Spleen (tissue), 7 donors: Measurements from ENCODE around the gene ITGB6.

Experiments
- CTCF ChIP-seq, 11 experiments: fragments of 200-600 bp in 7 of 11; fragments of 450-650 bp in 4 of 11; sonication (generic) in 4 of 11; IDR thresholded peaks in 8 of 11; conservative IDR thresholded peaks in 3 of 11; 1 replicate in 7 of 11; 2 replicates in 4 of 11; pipeline versions ENCODE4 v1.4.0 to v1.8.0; 2016 to 2021; ENCODE audit warnings: antibody characterized with exemption in 11 of 11, inconsistent platforms in 4 of 11, mild to moderate bottlenecking in 1 of 11
- POLR2A ChIP-seq, 3 donors: fragments of 450-650 bp; IDR thresholded peaks; one replicate each; pipeline ENCODE4 v1.5.1; 2017; ENCODE audit warnings: antibody characterized with exemption in 3 of 3, mild to moderate bottlenecking in 1 of 3
- POLR2AphosphoS5 ChIP-seq, 3 donors: sonication (generic); formaldehyde crosslinking; IDR thresholded peaks; one replicate each; pipeline ENCODE4 v1.5.1; 2017; ENCODE audit warnings: antibody characterized with exemption in 3 of 3
- donor health status: DM: no; HTN: no; CAD: no; lungs with moderate emphysema.
- donor health status: DM: no; HTN: no; CAD: no.
- donor health status: DM: no; HTN: no; CAD: no.

GRCh38 chr2:160207271-160207670 lies 7.2 kb upstream of the ITGB6 start:
- TF ChIP-seq POLR2A (IDR thresholded peaks at IDR 0.05) (no peak), CTCF (IDR thresholded peaks at IDR 0.05 in 8 of 11, conservative IDR thresholded peaks at IDR 0.05 in 3 of 11) (no peak), POLR2AphosphoS5 (IDR thresholded peaks at IDR 0.05) (no peak)
